ENCODE results near the gene GPC6. TPM values are rescaled to one million over a fixed set of nuclear protein-coding genes. Genes with fewer than 3 reads are reported as not detected.
"Not testable (repeated sequence)": the region's sequence is repeated elsewhere in the genome, so short reads cannot be mapped to it uniquely, and the experiment has no call there.

GPC6 gene
- total RNA-seq = not detected

GRCh38 chr13:93226623-93227279 lies at the start of gene GPC6:
Gene GPC6 (plus strand): TSS chr13:93226807.
- POLR2A ChIA-PET = no interaction called here
- CTCF ChIA-PET = no interaction called here

- ChIA-PET CTCF (interaction anchor here (0.6 kb wide), 1 partner anchor 232 kb away, joined by 3 read pairs; no protein-coding TSS in a partner anchor), POLR2A (no interaction called here)
These were observed 46.1 kb upstream of the GPC6 start for GRCh38 chr13:93180356-93180969.

GRCh38 chr13:93182406-93182805 lies 44.2 kb upstream of the GPC6 start:
- POLR2A ChIA-PET = no interaction called here

DNA sequence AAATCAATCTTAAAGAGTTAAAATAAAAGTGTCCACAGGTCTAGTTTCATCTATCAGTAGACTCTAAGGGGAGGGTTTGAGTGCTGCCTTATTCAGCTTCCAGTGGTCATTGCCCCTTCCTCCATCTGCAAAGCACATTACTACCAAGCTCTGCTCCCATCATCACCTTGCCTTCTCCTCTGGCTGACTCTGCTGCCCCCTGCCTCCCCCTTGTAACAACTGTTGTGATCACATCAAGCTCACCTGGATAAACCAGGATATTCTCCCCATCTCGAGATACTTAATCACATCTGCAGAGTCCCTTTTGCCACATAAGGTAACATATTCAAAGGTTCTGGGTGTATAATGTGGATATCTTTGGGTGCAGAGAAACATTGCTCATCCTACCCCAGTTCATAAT lies 43.3 kb upstream of the GPC6 start:
- POLR2A ChIA-PET = no interaction called here
- CTCF ChIA-PET = no interaction called here

More at GRCh38 chr13:93182406-93182805, 44.2 kb upstream of the GPC6 start:
- CTCF ChIA-PET = no interaction called here

DNA sequence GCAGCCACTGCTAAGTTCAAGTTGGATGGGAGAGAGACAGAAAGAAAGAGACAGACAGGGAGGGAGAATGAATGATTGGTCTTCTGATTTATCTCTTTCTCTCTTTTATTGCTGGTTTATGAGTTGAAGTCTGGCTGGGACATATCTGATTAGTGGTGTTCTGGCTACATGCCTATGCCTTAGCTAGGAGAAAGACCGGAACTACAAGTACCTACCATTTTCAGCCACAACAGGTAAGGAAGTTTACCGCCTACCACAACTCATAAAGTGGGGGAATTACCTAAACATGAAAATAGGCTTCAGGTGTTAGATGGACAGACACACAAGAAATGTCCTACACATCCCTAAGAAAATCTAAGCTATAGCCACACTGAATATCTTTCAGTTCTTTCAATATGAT lies 36.6 kb upstream of the GPC6 start:
- ChIA-PET POLR2A (no interaction called here), CTCF (no interaction called here)

GRCh38 chr13:93193682-93194081 lies 32.9 kb upstream of the GPC6 start:
- CTCF ChIA-PET = no interaction called here
- POLR2A ChIA-PET = no interaction called here

DNA sequence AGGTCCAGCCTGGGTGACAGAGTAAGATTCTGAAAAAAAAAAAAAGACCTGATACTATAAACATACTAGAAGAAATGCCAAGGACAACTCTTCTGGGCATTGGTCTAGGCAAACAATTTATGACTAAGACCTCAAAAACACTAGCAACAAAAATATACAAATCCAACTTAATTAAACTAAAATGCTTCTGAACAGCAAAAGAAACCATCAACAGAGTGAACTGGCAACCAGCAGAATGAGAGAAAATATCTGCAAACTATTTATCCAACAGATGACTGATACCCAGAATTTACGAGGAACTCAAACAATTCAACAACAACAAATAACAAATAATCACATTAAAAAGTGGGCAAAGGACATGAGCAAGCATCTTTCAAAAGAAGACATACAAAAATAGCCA lies 26.8 kb upstream of the GPC6 start:
- ChIA-PET CTCF (no interaction called here), POLR2A (no interaction called here)

DNA sequence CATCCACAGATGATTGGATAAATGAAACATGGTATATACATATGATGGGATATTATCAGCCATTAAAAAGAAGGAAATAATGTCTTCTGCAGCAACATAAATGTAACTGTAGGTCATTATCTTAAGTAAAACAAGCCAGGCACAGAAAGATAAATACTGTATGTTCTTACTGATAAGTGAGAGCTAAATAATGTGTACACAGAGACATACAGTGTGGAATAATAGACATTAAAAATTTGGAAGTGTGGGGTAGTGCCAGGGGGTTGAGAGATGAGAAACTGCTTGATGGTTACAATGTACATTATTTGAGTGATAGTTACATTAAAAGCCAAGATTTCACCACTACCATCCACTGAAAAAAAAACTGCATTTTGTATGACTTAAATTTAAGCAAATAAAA lies 26.0 kb upstream of the GPC6 start:
- CTCF ChIA-PET = no interaction called here
- POLR2A ChIA-PET = no interaction called here

DNA sequence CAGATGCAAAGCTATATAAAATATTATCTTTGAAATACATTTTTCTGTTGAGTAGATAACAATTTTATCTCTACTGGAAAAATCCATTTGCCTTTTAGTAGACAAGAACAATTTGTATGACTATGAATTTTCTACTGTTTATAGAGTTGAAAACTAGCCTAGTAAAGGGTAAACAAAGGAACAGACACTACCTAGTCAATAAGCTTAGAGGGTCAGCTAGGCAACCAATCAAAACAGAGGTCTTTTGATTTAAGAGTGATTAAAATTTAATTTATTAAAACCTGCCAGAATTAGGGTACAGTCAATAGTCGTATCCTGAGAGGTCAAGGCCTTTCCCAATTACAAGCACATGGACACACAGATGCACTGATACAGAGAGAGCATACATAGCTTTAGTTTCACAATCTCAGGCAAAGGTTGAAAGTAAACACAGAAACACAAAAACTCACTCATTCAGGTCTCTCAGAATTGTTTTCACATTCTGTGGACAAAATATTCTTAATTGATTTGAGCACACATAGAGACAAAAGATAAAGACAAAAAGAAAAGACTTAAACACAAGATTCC lies 24.5 kb upstream of the GPC6 start:
- ChIA-PET CTCF (no interaction called here), POLR2A (no interaction called here)

DNA sequence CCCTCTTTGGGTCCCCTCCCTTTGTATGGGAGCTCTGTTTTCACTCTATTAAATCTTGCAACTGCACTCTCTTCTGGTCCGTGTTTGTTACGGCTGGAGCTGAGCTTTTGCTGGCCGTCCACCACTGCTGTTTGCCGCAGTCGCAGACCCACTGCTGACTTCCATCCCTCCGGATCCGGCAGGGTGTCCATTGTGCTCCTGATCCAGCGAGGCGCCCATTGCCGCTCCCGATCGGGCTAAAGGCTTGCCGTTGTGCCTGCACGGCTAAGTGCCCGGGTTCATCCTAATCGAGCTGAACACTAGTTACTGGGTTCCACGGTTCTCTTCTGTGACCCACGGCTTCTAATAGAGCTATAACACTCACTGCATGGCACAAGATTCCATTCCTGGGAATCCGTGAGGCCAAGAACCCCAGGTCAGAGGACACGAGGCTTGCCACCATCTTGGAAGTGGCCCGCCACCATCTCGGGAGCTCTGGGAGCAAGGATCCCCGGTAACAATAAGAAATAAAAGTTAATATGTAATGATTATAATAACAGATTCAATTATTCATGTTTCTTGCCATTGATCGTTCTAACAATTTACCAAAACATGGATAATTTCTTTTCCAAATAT lies 19.7 kb upstream of the GPC6 start:
- POLR2A ChIA-PET, CTCF ChIA-PET: not testable (repeated sequence)

- CTCF ChIA-PET = no interaction called here
These were observed 10.5 kb upstream of the GPC6 start for GRCh38 chr13:93216122-93216521.

GRCh38 chr13:93217721-93218261 lies 8.8 kb upstream of the GPC6 start:
- ChIA-PET POLR2A (no interaction called here), CTCF (no interaction called here)

More at GRCh38 chr13:93216122-93216521, 10.5 kb upstream of the GPC6 start:
- POLR2A ChIA-PET = no interaction called here

DNA sequence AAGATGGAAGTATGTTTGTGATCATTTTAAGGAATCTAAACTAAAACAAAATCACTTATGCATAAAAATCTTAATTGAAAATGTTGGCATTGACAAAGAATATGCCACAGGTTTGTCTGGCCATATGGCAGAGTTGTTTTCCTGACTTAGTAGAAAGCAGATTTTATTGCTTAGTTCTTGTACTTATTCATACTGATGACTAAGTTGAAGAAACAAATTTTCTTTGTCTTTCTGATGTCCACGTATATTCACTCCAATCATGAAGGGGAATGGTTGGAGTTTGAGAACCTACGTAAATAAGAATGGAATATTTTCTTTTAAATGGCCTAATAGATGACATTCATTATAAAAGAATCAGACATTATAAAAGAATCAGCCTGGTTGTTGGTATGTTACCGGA lies 8.0 kb upstream of the GPC6 start:
- ChIA-PET CTCF (no interaction called here), POLR2A (no interaction called here)

- CTCF ChIA-PET = no interaction called here
- POLR2A ChIA-PET = no interaction called here
These were observed 6.5 kb upstream of the GPC6 start for GRCh38 chr13:93220073-93220472.

DNA sequence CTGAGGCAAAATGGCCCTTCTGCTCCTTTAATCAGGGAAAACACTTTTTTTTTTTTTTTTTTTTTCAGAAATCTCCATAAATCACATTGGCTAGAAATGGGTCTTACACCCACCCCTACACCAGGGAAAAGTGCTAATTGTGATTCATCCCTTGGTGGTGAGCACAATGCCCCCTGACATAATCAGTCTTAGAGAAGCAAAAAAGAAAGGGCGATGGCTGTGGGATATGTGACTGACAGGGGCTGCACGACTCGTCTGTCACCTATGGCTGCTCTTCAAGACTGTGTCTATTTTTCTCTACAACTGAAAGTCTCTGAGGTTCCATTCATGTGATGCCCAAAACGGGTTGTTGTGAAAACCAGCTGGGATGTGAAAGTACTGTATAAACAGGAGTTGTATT lies 3.6 kb upstream of the GPC6 start:
- CTCF ChIA-PET = no interaction called here
- POLR2A ChIA-PET = no interaction called here

DNA sequence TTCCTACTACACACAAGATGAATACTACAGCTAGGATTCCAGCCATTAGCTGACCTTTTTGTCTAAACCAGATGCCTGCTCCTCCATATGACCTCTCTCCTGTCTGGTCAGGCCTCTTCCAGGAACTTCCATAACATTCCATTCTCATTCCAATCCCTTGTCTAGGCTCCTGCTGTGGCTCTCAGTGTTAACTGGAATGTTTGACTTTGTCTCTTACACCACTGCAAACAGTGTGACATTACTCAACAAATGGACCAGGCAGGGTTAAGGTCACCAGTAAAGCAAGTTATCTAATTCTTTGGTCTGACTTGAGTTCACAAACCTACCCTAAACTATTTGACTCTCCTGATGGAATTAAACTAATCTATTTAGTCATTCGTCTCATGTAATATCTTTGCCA lies 2.1 kb upstream of the GPC6 start:
- CTCF ChIA-PET = no interaction called here
- POLR2A ChIA-PET = no interaction called here

DNA sequence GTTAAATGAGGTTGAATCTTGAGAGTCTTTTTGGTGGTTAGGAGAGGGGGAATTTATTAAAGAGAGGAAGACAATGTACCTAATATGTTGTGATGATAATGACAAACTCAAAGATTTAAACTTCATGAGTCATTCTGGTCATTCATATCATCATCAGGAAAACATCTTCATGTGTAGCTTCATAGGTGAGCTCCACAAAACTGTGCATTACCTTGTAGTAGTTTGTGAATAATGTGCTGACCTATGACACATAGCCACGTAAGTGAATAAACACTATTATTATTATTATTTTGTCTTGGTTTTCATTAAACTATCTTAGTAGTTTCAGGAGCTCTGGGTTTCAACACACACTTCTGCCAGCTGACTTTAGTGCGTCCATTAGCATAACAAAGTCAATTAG lies 997 bp upstream of the GPC6 start:
- CTCF ChIA-PET = no interaction called here

DNA sequence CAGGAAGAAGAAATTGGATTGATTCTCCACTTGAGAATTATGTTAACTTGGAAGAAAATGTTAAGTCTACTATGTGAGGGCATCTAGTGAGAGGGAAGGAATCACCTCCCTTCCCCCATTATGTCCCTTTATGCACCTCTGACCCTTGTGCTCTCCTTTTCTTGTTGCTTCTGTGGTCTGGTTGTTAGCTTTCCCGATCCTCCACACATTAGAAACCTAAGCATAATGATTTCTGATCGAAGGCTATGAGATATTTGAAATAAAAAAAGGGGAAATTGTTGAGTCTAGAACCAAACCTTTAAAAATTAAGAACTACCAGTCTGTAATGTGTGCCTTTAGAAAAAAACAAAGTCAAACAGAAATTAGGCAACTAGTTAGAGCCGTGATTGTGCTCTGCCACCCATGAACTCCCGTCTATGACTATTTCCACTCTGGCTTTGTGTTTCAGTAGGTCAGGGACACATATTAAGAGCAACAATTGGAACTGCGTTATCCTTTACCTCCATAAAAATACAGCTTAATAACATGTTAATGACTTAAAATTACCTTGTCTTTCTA lies 463 bp upstream of the GPC6 start:
- ChIA-PET CTCF (no interaction called here), POLR2A (no interaction called here)

More for the DNA sequence above, 997 bp upstream of the GPC6 start:
- POLR2A ChIA-PET = no interaction called here

DNA sequence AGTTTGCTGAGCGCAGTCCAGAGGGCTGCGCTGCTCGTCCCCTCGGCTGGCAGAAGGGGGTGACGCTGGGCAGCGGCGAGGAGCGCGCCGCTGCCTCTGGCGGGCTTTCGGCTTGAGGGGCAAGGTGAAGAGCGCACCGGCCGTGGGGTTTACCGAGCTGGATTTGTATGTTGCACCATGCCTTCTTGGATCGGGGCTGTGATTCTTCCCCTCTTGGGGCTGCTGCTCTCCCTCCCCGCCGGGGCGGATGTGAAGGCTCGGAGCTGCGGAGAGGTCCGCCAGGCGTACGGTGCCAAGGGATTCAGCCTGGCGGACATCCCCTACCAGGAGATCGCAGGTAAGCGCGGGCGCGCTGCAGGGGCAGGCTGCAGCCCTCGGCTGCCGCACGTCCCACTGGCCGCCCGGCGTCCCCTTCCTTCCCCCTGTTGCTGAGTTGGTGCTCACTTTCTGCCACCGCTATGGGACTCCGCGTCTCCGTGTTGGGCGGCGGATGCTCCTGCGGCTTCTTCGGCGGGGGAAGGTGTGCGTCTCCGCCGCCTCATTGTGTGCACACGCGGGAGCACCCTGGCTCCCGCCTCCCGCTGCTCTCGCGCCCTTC lies 772 bp downstream of the GPC6 start:
- ChIA-PET POLR2A (no interaction called here), CTCF (no interaction called here)

DNA sequence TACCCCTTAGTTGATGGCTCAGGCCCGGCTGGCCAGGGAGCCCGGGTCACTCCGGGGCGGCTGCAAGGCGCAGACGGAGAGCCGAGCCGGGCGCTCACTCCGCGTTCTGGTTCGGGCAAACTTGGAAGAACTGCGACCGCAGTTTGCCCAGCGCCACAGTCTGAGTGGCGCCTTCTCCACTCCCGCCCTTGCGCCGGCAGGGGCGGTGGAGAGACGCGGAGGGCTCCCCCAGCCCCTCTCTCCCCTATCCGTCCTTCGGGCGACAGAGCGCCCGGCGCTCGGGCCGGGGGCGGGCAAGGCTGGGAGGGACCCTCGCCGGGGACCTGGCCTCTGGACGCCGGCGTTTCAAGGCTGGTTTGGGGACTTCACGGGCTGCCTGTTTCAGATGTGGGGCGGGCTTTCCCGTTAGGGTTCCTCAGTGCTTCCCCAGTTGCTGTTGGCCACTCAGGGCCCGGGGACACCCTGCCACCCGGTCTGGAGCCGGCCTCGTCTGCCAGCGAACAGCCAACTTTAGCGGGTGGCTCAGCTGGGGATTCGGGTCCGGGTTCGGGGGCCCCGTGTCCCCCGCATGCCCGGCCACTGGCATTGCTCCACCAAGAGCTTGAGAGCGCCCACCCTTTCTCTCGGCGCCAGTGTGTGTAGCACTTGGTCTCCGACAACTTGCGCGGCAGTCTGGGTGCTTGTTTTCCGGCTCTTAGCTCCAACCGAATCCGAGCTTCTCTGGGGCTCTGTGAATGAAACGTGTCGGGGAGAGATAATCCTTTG lies 1.5 kb downstream of the GPC6 start:
- POLR2A ChIA-PET = no interaction called here

More for the DNA sequence above, 1.5 kb downstream of the GPC6 start:
- CTCF ChIA-PET = no interaction called here
